Measurements from ENCODE around the gene B4GALT6. TPM values are rescaled to one million over a fixed set of nuclear protein-coding genes. Genes with fewer than 3 reads are reported as not detected.

Gene B4GALT6
- total and polyA plus RNA-seq, 2 of the 8 experiments (the other 6 are each of a cell fraction or from before 2014, with no cell fraction given) = 6.3 to 41.5 TPM

DNA sequence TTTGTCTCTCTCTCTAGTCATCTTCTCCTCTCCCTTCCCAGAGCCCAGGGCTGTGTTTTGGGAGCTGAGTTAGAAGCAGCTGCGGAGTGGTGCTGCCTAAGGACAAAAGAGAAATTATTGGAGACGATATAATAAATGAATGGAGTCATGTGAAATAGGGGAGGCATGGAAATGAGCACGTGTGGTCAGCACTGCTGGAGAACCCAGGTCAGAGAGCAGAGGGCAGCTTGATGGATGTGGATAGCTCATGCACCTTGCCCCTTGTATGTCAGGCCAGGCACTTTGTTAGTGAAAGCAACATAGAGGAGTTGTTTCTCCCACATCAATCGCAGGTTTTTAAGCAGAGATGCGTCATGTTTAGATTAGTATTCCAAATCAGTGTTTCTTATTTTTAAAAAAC lies 77.0 kb downstream of the B4GALT6 start:
- POLR2A ChIA-PET (ENCODE audit: partially characterized antibody) = interaction anchor here (1.5 kb wide), 1 partner anchor 11 kb away, joined by 3 read pairs; no protein-coding TSS in a partner anchor
- no peaks in the 10 kb centered on the region for H3K79me1 ChIP-seq (ENCODE audit: low read depth, low read length)
- no peak overlapping the region; the same call in 1 of the 2 replicates for H2BK15ac ChIP-seq (ENCODE audit: low read length)
- no peak overlapping the region for H3K14ac ChIP-seq (ENCODE audit: insufficient read length)
- H3K18ac ChIP-seq (ENCODE audit: extremely low read depth, low read length) = no peak overlapping the region
- H2AFZ ChIP-seq (ENCODE audit: low read length) = no peak overlapping the region
- no peaks in the 10 kb centered on the region for H3K9me3 ChIP-seq (ENCODE audit: insufficient read depth in 2 of 2, low read depth in 1 of 2, low read length in 1 of 2)
- H3K27ac ChIP-seq (ENCODE audit: low read depth, low read length) = no peak overlapping the region
- H2BK120ac ChIP-seq (replicated peaks; ENCODE audit: low read depth, low read length) = no peak overlapping the region
- H4K5ac ChIP-seq (ENCODE audit: insufficient read length, low read depth, low read length) = no peak overlapping the region
- H3K4ac ChIP-seq (replicated peaks; ENCODE audit: insufficient read length, low read depth, low read length) = no peak overlapping the region
- FAIRE-seq = no peak
- no peak overlapping the region for H2BK5ac ChIP-seq (ENCODE audit: low read depth, low read length)
- no peaks in the 10 kb centered on the region for H3K36me3 ChIP-seq (ENCODE audit: control insufficient read depth in 2 of 4, insufficient read depth in 4 of 4, low read length in 3 of 4)
- H2BK12ac ChIP-seq (ENCODE audit: low read depth, low read length) = no peak overlapping the region
- no peak overlapping the region for H2AK5ac ChIP-seq (ENCODE audit: low read depth, low read length)
- H3K4me2 ChIP-seq (ENCODE audit: insufficient read depth in 1 of 2, low read depth in 2 of 2, low read length in 2 of 2) = no peak overlapping the region
- no peak for DNase-seq (ENCODE audit: low read depth in 1 of 2, low spot score in 2 of 2)
- H3K4me1 ChIP-seq (replicated peaks in 1 of 4; ENCODE audit: control insufficient read depth in 3 of 4, insufficient read depth in 4 of 4, low read length in 3 of 4) = peaks cover 0 to 4% (median 1%) of the 10 kb centered on the region in 4 experiments; a peak in 3 of 7 replicates
- H3K9ac ChIP-seq (replicated peaks in 1 of 4; ENCODE audit: extremely low read depth in 1 of 4, low read depth in 3 of 4, low read length in 3 of 4) = no peak overlapping the region
- no peaks in the 10 kb centered on the region for H3K23me2 ChIP-seq (ENCODE audit: low read depth, low read length)
- H3K4me3 ChIP-seq (ENCODE audit: extremely low read depth in 1 of 4, insufficient read depth in 2 of 4, low read depth in 3 of 4, low read length in 4 of 4) = no peak overlapping the region
- H4K91ac ChIP-seq (replicated peaks; ENCODE audit: insufficient read length, low read length) = no peak overlapping the region
- no peak overlapping the region for H3K23ac ChIP-seq (ENCODE audit: insufficient read length)
- no peak overlapping the region for H4K8ac ChIP-seq (ENCODE audit: extremely low read depth, insufficient read depth, low read length)
- H3K56ac ChIP-seq (replicated peaks; ENCODE audit: insufficient read length, low read depth, low read length) = no peak overlapping the region
- H2BK20ac ChIP-seq (ENCODE audit: low read length) = no peak overlapping the region
- TF ChIP-seq ZNF274 (IDR thresholded peaks at IDR 0.05; ENCODE audit: borderline replicate concordance, extremely low read depth, low read length) (no peak), EGR1 (IDR thresholded peaks at IDR 0.05; ENCODE audit: borderline replicate concordance, low read depth, low read length) (no peak), PHF8 (conservative IDR thresholded peaks at IDR 0.05; ENCODE audit: low read depth, low read length) (no peak), MAFK (IDR thresholded peaks at IDR 0.05; ENCODE audit: low read depth, low read length) (no peak), TAF1 (IDR thresholded peaks at IDR 0.05; ENCODE audit: low read depth, low read length) (no peak), TBP (IDR thresholded peaks at IDR 0.05; ENCODE audit: low read depth, low read length) (no peak), CBX8 (IDR thresholded peaks at IDR 0.05; ENCODE audit: borderline replicate concordance, low read depth, low read length) (no peak)
- H4K20me1 ChIP-seq (replicated peaks in 1 of 2; ENCODE audit: control insufficient read depth in 1 of 2, insufficient read depth in 2 of 2, low read length in 2 of 2) = no peaks in the 10 kb centered on the region
- H3K79me2 ChIP-seq (ENCODE audit: control insufficient read depth in 1 of 2, insufficient read depth in 2 of 2, low read length in 2 of 2) = no peaks in the 10 kb centered on the region
- WGBS, 2 experiments (ENCODE audit: extremely low coverage in 1 of 2, insufficient coverage in 1 of 2, insufficient read length in 1 of 2, insufficient replicate concordance in 2 of 2, low coverage in 1 of 2, low lambda C conversion rate in 2 of 2, missing lambda C conversion rate in 1 of 2) = 89% methylated on average over 5 of the region's 5 CpGs; no CpG with 5 or more reads in 1 of the 2 experiments
- H3K27me3 ChIP-seq (replicated peaks in 1 of 4; ENCODE audit: control insufficient read depth in 3 of 4, extremely low read depth in 1 of 4, insufficient read depth in 3 of 4, low read length in 3 of 4) = no peaks in the 10 kb centered on the region
- CTCF ChIA-PET (ENCODE audit: partially characterized antibody) = interaction anchor here (0.6 to 1.9 kb wide), 5 partner anchors 8 to 115 kb away, joined by 3 to 6 read pairs (median 5); no protein-coding TSS in a partner anchor

Measured in H1 (cell line).